ENCODE results near the gene ABCG4. TPM values are rescaled to one million over a fixed set of nuclear protein-coding genes. Genes with fewer than 3 reads are reported as not detected.

ABCG4 gene
- total RNA-seq, 1 donor from 2014 or later: 1.3 TPM

DNA sequence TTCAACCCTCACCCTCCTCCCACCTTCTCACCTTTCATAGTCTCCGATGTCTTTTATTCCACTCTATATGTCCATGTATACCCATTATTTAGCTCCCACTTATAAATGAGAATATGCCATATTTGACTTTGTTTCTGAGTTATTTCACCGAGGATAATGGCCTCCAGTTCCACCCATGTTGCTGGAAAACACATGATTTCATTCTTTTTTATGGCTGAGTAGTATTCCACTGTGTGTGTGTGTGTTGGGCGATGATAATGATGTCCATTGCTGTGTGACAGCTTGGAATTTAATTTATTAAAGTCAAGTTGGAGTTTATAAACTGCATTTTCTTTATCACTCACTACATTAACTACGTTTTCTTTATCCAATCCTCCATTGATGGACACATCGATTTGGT lies 30.6 kb upstream of the ABCG4 start:
- no peak for DNase-seq (ENCODE audit: extremely low spot score, unreplicated experiment)
- Mint-ChIP-seq H3K4me1 (ENCODE audit: unreplicated experiment) (peaks cover 18% of the 10 kb centered on the region), H3K4me3 (no peak overlapping the region), H3K27ac (no peak overlapping the region), H3K9me3 (no peaks in the 10 kb centered on the region), H3K36me3 (peaks cover 5% of the 10 kb centered on the region), H3K27me3 (no peaks in the 10 kb centered on the region)
- TF ChIP-seq, protein P1, sequence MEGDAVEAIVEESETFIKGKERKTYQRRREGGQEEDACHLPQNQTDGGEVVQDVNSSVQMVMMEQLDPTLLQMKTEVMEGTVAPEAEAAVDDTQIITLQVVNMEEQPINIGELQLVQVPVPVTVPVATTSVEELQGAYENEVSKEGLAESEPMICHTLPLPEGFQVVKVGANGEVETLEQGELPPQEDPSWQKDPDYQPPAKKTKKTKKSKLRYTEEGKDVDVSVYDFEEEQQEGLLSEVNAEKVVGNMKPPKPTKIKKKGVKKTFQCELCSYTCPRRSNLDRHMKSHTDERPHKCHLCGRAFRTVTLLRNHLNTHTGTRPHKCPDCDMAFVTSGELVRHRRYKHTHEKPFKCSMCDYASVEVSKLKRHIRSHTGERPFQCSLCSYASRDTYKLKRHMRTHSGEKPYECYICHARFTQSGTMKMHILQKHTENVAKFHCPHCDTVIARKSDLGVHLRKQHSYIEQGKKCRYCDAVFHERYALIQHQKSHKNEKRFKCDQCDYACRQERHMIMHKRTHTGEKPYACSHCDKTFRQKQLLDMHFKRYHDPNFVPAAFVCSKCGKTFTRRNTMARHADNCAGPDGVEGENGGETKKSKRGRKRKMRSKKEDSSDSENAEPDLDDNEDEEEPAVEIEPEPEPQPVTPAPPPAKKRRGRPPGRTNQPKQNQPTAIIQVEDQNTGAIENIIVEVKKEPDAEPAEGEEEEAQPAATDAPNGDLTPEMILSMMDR (conservative IDR thresholded peaks at IDR 0.05): no peak

DNA sequence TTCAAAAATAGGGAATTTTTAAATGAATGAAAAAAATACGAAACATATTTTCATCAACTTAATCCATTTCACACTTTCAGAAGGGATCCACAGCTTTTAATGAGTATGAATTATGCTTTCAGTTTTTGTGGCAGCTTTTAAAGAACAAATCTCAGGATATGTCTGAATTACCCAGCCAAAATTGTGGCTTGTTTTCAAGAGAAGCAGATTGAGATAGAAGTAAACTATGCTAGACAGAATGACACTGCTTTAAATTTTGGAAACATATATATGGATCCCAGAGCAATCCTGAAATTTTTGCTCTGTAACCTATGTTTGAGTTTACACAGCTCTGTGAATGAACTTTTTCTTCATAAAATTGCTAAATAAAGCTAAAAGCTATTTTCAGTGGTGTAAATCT lies 29.9 kb upstream of the ABCG4 start:
- Mint-ChIP-seq H3K36me3 (peaks cover 5% of the 10 kb centered on the region), H3K27me3 (no peaks in the 10 kb centered on the region), H3K4me1 (ENCODE audit: unreplicated experiment) (peaks cover 18% of the 10 kb centered on the region), H3K4me3 (no peak overlapping the region), H3K9me3 (no peaks in the 10 kb centered on the region), H3K27ac (no peak overlapping the region)
- DNase-seq (ENCODE audit: extremely low spot score, unreplicated experiment): no peak
- TF ChIP-seq, protein P1 (conservative IDR thresholded peaks at IDR 0.05): no peak

DNA sequence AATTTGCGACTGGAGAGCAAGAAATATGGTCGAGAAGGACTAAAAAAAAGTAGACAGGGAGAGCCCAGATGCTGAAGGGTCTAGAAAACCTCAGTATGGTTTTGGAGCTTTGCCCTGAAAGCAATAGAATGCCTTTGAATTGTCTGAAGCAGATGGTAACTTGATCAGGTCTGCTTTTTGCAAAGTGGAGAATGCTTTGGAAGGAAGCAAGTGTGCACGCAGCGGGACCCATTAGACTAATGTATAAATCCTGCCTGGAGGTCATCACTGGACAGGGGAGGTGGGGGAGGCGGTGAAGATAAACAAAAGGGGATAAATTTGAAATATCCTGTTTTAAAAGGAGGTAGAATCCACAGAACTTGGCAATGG lies 28.2 kb upstream of the ABCG4 start:
- H3K27me3 Mint-ChIP-seq: no peaks in the 10 kb centered on the region
- no peak for DNase-seq (ENCODE audit: extremely low spot score, unreplicated experiment)
- TF ChIP-seq, protein P1 (conservative IDR thresholded peaks at IDR 0.05): no peak
- peaks cover 4% of the 10 kb centered on the region for H3K36me3 Mint-ChIP-seq
- no peaks in the 10 kb centered on the region for H3K9me3 Mint-ChIP-seq
- H3K4me1 Mint-ChIP-seq (ENCODE audit: unreplicated experiment): peaks cover 18% of the 10 kb centered on the region
- H3K4me3 Mint-ChIP-seq: peak overlapping the region; percentile 93
- peak overlapping the region; percentile 89 for H3K27ac Mint-ChIP-seq

DNA sequence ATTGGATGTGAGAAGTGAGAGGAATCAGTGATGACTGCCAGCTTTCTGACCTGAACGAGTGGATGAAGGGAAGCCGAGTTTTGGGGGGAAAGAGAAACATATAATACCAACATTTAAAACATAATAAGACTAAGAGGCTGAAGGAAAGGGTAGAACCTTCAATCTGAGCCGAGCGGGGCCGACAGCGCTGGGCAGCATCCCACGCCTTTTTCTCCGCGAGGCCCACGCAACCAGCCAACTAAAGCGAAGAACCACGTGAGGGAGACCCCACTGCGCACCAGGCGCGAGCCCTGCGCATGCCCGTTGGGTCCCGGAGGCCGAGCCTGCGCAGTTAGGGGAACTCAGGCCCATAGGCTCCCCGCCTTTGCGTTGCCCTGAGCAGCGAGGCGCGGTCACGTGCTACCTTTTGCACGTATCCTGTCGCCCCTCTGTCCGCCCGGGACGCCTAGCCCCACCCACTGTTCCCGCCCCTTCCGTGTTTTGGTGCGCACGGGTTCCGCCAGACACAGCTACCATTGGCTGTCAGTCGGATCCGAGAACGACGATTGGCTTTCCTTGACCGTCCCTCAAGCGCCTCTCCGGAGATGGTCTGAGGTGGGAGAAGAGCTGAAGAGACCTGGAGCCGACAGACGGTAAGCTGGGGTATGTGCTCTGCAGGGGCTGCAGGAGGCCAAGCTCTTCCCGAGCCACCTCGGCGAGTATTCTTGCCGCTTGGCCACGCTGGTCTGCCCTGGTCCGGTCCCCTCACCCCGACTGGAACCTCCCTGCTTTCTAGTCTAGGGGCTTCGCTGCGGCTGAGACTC lies 27.6 kb upstream of the ABCG4 start, which contains the start of gene HINFP:
Gene HINFP, plus strand, starts transcription at position 573 of the 803 bp plus-strand sequence. CDS start 5,365 bp downstream, outside the sequence.
- Mint-ChIP-seq H3K4me3 (peak within 1 kb of the TSS; percentile 93), H3K27me3 (no peaks in the 10 kb centered on the region), H3K4me1 (ENCODE audit: unreplicated experiment) (peaks cover 18% of the 10 kb centered on the region), H3K9me3 (no peaks in the 10 kb centered on the region), H3K27ac (peak within 1 kb of the TSS; percentile 89), H3K36me3 (peaks cover 4% of the 10 kb centered on the region)
- TF ChIP-seq, protein P1 (conservative IDR thresholded peaks at IDR 0.05): no peak
- DNase-seq (ENCODE audit: extremely low spot score, unreplicated experiment): peak; percentile 99

DNA sequence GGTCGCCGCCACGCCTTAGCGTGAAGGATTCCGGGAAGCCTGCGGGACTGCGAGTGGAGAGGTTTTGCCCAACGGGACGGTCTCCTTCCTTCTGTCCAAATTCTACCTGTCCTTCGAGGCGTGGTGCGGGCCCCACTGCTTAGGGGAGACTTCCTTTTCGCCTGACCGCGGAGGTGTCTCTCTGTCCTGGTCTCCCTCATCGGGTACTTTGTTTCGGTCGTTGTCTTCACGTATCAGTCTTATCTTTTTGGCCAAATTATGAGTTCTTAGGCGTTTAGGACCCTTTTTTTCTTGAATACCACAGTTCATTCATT lies 27.1 kb upstream of the ABCG4 start:
- Mint-ChIP-seq H3K36me3 (peaks cover 4% of the 10 kb centered on the region), H3K4me1 (ENCODE audit: unreplicated experiment) (peaks cover 18% of the 10 kb centered on the region)

More for the DNA sequence above, 27.1 kb upstream of the ABCG4 start:
- Mint-ChIP-seq H3K27me3 (no peaks in the 10 kb centered on the region), H3K4me3 (peak overlapping the region; percentile 93), H3K27ac (peak overlapping the region; percentile 89), H3K9me3 (no peaks in the 10 kb centered on the region)
- no peak for DNase-seq (ENCODE audit: extremely low spot score, unreplicated experiment)
- TF ChIP-seq, protein P1 (conservative IDR thresholded peaks at IDR 0.05): no peak
